ENCODE results near the gene PLSCR1. TPM values are rescaled to one million over a fixed set of nuclear protein-coding genes. Genes with fewer than 3 reads are reported as not detected.
A peak's percentile ranks its signal among the peaks of the same experiment; 100 is the strongest.

Gene PLSCR1
- total and polyA plus RNA-seq, 7 experiments from 2014 or later = 14.6 to 174 (median 17.7) TPM

- CTCF ChIA-PET = no interaction called here
- Mint-ChIP-seq H3K4me3 (peak overlapping the region in 2 of 10 donors; percentile 15 to 76), H3K27ac (peak overlapping the region in 4 of 9 donors; percentile 1 to 81 (median 42)), H3K4me1 (peaks cover 7 to 78% (median 23%) of the 10 kb centered on the region in 7 donors), H3K27me3 (no peaks in the 10 kb centered on the region), H3K36me3 (peaks cover 0 to 14% (median 0%) of the 10 kb centered on the region in 5 donors), H3K9me3 (no peaks in the 10 kb centered on the region)
- DNase-seq (no peak), ATAC-seq (peak; percentile 42)
- no peaks in the 10 kb centered on the region for H3K9me3 ChIP-seq (ENCODE audit: control insufficient read depth in 2 of 3, low read length in 3 of 3)
- peaks cover 5% of the 10 kb centered on the region in 2 donors for H3K4me1 ChIP-seq (ENCODE audit: control insufficient read depth in 2 of 2, insufficient read depth in 2 of 2, low read length in 2 of 2)
- H3K4me3 ChIP-seq (ENCODE audit: low read length) = no peak overlapping the region
- POLR2A ChIA-PET = no interaction called here
- no peak overlapping the region for H3K27ac ChIP-seq (ENCODE audit: low read depth, low read length)
- no peaks in the 10 kb centered on the region for H3K27me3 ChIP-seq (ENCODE audit: control insufficient read depth in 2 of 2, insufficient read depth in 2 of 2, low read length in 2 of 2)
- no peaks in the 10 kb centered on the region for H3K36me3 ChIP-seq (ENCODE audit: control insufficient read depth in 2 of 3, insufficient read depth in 3 of 3, low read length in 3 of 3)
- intact Hi-C loops (cut with micrococcal nuclease) = loop anchor here in 1 of 2 donors (1.0 kb wide), 1 partner anchor 9 kb away; no protein-coding TSS in a partner anchor
These were observed 6.5 kb upstream of the PLSCR1 start for GRCh38 chr3:146550743-146551510.

- Histone ChIP-seq H3K4me1 (ENCODE audit: control insufficient read depth in 2 of 2, insufficient read depth in 2 of 2, low read length in 2 of 2) (peaks cover 5% of the 10 kb centered on the region in 2 donors), H3K36me3 (ENCODE audit: control insufficient read depth in 2 of 3, insufficient read depth in 3 of 3, low read length in 3 of 3) (no peaks in the 10 kb centered on the region), H3K4me3 (ENCODE audit: low read length) (no peak overlapping the region), H3K27ac (ENCODE audit: low read depth, low read length) (no peak overlapping the region), H3K27me3 (ENCODE audit: control insufficient read depth in 2 of 2, insufficient read depth in 2 of 2, low read length in 2 of 2) (no peaks in the 10 kb centered on the region), H3K9me3 (ENCODE audit: control insufficient read depth in 2 of 3, low read length in 3 of 3) (no peaks in the 10 kb centered on the region)
- H3K4me1 Mint-ChIP-seq = peaks cover 7 to 85% (median 28%) of the 10 kb centered on the region in 7 donors
- H3K9me3 Mint-ChIP-seq = no peaks in the 10 kb centered on the region
- ATAC-seq (no peak), DNase-seq (no peak)
- POLR2A ChIA-PET = no interaction called here
- intact Hi-C loops (cut with micrococcal nuclease) = loop anchor here in 1 of 2 donors (1.0 kb wide), 1 partner anchor 8 kb away; no protein-coding TSS in a partner anchor
- CTCF ChIA-PET = no interaction called here
- no peaks in the 10 kb centered on the region for H3K27me3 Mint-ChIP-seq
- peak overlapping the region in 3 of 9 donors; percentile 26 to 81 (median 59) for H3K27ac Mint-ChIP-seq
- peaks cover 0 to 13% (median 0%) of the 10 kb centered on the region in 5 donors for H3K36me3 Mint-ChIP-seq
- peak overlapping the region in 7 of 10 donors; percentile 1 to 76 (median 16) for H3K4me3 Mint-ChIP-seq
These were observed 5.7 kb upstream of the PLSCR1 start for GRCh38 chr3:146550070-146550615.

GRCh38 chr3:146547235-146547835 lies 2.9 kb upstream of the PLSCR1 start:
- peaks cover 0 to 11% (median 0%) of the 10 kb centered on the region in 5 donors for H3K36me3 Mint-ChIP-seq
- DNase-seq = no peak
- Histone ChIP-seq H3K9me3 (ENCODE audit: control insufficient read depth in 2 of 3, low read length in 3 of 3) (no peaks in the 10 kb centered on the region), H3K27me3 (ENCODE audit: control insufficient read depth in 2 of 2, insufficient read depth in 2 of 2, low read length in 2 of 2) (no peaks in the 10 kb centered on the region), H3K27ac (ENCODE audit: low read depth, low read length) (no peak overlapping the region), H3K4me3 (ENCODE audit: low read length) (no peak overlapping the region), H3K36me3 (ENCODE audit: control insufficient read depth in 2 of 3, insufficient read depth in 3 of 3, low read length in 3 of 3) (peaks cover 0 to 6% (median 0%) of the 10 kb centered on the region in 3 experiments), H3K4me1 (ENCODE audit: control insufficient read depth in 2 of 2, insufficient read depth in 2 of 2, low read length in 2 of 2) (peaks cover 5 to 14% of the 10 kb centered on the region in 2 donors)
- no peak for ATAC-seq
- ChIA-PET CTCF (no interaction called here), POLR2A (no interaction called here)
- peak overlapping the region in 4 of 9 donors; percentile 43 to 96 (median 68) for H3K27ac Mint-ChIP-seq
- peak overlapping the region in 1 of 10 donors; percentile 72 for H3K4me3 Mint-ChIP-seq
- peaks cover 20 to 69% (median 43%) of the 10 kb centered on the region in 7 donors for H3K4me1 Mint-ChIP-seq
- no peaks in the 10 kb centered on the region for H3K27me3 Mint-ChIP-seq
- intact Hi-C loops (cut with micrococcal nuclease) = no loop called here
- H3K9me3 Mint-ChIP-seq = no peaks in the 10 kb centered on the region

DNA sequence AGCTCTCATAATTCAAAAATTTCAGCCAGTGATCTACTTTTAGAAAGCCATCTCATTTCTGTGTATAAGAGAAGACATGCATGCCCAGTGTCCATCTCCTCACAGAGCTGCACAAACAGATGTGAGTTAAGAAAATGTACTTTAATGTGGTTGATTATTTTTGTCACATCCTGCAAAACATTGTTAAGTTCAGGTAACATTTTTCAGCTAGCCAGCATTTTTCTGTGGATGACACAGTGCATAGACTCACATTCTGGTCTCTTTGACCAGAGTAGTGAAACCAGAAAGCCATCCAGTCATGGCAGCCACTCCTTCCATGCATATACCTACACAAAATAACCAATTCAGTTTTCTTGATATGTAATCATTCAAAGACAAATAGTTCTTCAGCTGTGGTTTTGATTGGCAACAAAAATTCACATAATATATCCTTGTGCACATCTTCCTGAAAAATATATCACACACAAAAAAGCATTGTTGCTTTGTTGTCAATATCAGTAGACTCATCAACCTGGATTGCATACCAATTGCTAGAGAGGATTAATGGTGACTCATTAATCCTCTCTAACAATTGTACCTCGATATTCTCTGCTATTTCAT lies 2.1 kb upstream of the PLSCR1 start:
- H3K9me3 Mint-ChIP-seq = no peaks in the 10 kb centered on the region
- Histone ChIP-seq H3K4me3 (ENCODE audit: low read length) (no peak overlapping the region), H3K9me3 (ENCODE audit: control insufficient read depth in 2 of 3, low read length in 3 of 3) (no peaks in the 10 kb centered on the region), H3K4me1 (ENCODE audit: control insufficient read depth in 2 of 2, insufficient read depth in 2 of 2, low read length in 2 of 2) (peaks cover 10 to 23% of the 10 kb centered on the region in 2 donors), H3K27ac (ENCODE audit: low read depth, low read length) (no peak overlapping the region), H3K27me3 (ENCODE audit: control insufficient read depth in 2 of 2, insufficient read depth in 2 of 2, low read length in 2 of 2) (no peaks in the 10 kb centered on the region), H3K36me3 (ENCODE audit: control insufficient read depth in 2 of 3, insufficient read depth in 3 of 3, low read length in 3 of 3) (peaks cover 0 to 6% (median 0%) of the 10 kb centered on the region in 3 experiments)
- POLR2A ChIA-PET = no interaction called here
- CTCF ChIA-PET = no interaction called here
- peaks cover 29 to 74% (median 52%) of the 10 kb centered on the region in 7 donors for H3K4me1 Mint-ChIP-seq
- peak overlapping the region in 4 of 10 donors; percentile 12 to 72 (median 22) for H3K4me3 Mint-ChIP-seq
- ATAC-seq (no peak), DNase-seq (no peak)
- H3K27ac Mint-ChIP-seq = peak overlapping the region in 4 of 9 donors; percentile 37 to 96 (median 92)
- peaks cover 0 to 19% (median 0%) of the 10 kb centered on the region in 5 donors for H3K36me3 Mint-ChIP-seq
- intact Hi-C loops (cut with micrococcal nuclease) = no loop called here
- H3K27me3 Mint-ChIP-seq = no peaks in the 10 kb centered on the region

GRCh38 chr3:146544929-146545528 lies 622 bp upstream of the PLSCR1 start:
- H3K4me3 Mint-ChIP-seq = peak overlapping the region; percentile 91 to 98 (median 93)
- H3K4me3 ChIP-seq (ENCODE audit: low read length) = peak overlapping the region; percentile 82
- no peaks in the 10 kb centered on the region for H3K9me3 Mint-ChIP-seq
- peaks cover 35 to 73% (median 58%) of the 10 kb centered on the region in 7 donors for H3K4me1 Mint-ChIP-seq
- POLR2A ChIA-PET = interaction anchor here (0.9 kb wide), 1 partner anchor 75 kb away, joined by 3 read pairs; the partner anchor contains the start of gene PLSCR2
- ATAC-seq (no peak), DNase-seq (no peak)
- peaks cover 0 to 28% (median 0%) of the 10 kb centered on the region in 5 donors for H3K36me3 Mint-ChIP-seq
- peaks cover 12 to 31% of the 10 kb centered on the region in 2 donors for H3K4me1 ChIP-seq (ENCODE audit: control insufficient read depth in 2 of 2, insufficient read depth in 2 of 2, low read length in 2 of 2)
- no peaks in the 10 kb centered on the region for H3K27me3 Mint-ChIP-seq
- CTCF ChIA-PET = no interaction called here
- H3K27ac Mint-ChIP-seq = peak overlapping the region; percentile 29 to 97 (median 86)
- intact Hi-C loops (cut with micrococcal nuclease) = loop anchor here (1.0 to 5.0 kb wide), 4 partner anchors 32 to 76 kb away; partner anchors contain the start of gene PLSCR2 (in 1 of the 2)
- peaks cover 0 to 6% (median 0%) of the 10 kb centered on the region in 3 experiments for H3K36me3 ChIP-seq (ENCODE audit: control insufficient read depth in 2 of 3, insufficient read depth in 3 of 3, low read length in 3 of 3)
- H3K27me3 ChIP-seq (ENCODE audit: control insufficient read depth in 2 of 2, insufficient read depth in 2 of 2, low read length in 2 of 2) = no peaks in the 10 kb centered on the region
- H3K27ac ChIP-seq (ENCODE audit: low read depth, low read length) = peak overlapping the region; percentile 68
- H3K9me3 ChIP-seq (ENCODE audit: control insufficient read depth in 2 of 3, low read length in 3 of 3) = no peaks in the 10 kb centered on the region

All from naive thymus-derived CD4-positive, alpha-beta T cell (primary cell).